WTC11 (cell line): Measurements from ENCODE around the gene NES.

Experiments
- CREB1 ChIP-seq: sonication (generic); formaldehyde crosslinking; IDR thresholded peaks from 2 replicates; pipeline ENCODE4 v1.8.0; 2023; ENCODE audit warnings: mild to moderate bottlenecking, missing genetic modification reagents
- SP1 ChIP-seq: sonication (generic); formaldehyde crosslinking; conservative IDR thresholded peaks from 2 replicates; pipeline ENCODE4 v1.8.1; 2022; ENCODE audit warnings: missing genetic modification reagents
- TP53 ChIP-seq: sonication (generic); formaldehyde crosslinking; IDR thresholded peaks from 2 replicates; pipeline ENCODE4 v1.8.1; 2023; ENCODE audit warnings: mild to moderate bottlenecking, missing genetic modification reagents
- TF ChIP-seq, protein P1 (sequence below): fragments of 200-600 bp; IDR thresholded peaks from 2 replicates; pipeline ENCODE4 v1.8.0; 2022; ENCODE audit warnings: antibody characterized with exemption
- TF ChIP-seq, protein P2 (sequence below): sonication (generic); formaldehyde crosslinking; IDR thresholded peaks from 2 replicates; pipeline ENCODE4 v1.8.1; 2023; ENCODE audit warnings: mild to moderate bottlenecking, moderate library complexity, missing genetic modification reagents

DNA sequence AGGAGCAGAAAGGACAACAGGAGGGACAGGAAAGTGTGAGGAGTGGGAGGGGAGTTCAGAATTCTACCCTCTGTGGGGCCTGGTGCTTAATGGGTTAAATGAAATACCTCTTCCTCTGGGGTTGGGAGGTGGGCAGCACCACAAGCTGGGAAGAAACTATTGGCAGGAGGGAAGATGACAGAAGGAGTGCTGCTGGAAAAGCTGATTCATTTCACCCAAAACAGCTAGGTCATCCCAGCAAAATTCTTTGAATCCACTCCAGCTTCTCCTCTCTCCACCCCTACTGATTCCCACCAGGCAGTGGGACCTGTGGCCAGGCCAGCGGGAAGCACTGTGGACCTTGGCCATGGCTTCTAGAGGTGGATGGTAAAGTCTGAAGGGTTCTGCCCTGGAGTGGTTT lies 22.5 kb downstream of the NES start:
- TF ChIP-seq CREB1 (no peak), SP1 (CRISPR knock-in tag) (no peak), TP53 (no peak)
- TF ChIP-seq, protein P1, sequence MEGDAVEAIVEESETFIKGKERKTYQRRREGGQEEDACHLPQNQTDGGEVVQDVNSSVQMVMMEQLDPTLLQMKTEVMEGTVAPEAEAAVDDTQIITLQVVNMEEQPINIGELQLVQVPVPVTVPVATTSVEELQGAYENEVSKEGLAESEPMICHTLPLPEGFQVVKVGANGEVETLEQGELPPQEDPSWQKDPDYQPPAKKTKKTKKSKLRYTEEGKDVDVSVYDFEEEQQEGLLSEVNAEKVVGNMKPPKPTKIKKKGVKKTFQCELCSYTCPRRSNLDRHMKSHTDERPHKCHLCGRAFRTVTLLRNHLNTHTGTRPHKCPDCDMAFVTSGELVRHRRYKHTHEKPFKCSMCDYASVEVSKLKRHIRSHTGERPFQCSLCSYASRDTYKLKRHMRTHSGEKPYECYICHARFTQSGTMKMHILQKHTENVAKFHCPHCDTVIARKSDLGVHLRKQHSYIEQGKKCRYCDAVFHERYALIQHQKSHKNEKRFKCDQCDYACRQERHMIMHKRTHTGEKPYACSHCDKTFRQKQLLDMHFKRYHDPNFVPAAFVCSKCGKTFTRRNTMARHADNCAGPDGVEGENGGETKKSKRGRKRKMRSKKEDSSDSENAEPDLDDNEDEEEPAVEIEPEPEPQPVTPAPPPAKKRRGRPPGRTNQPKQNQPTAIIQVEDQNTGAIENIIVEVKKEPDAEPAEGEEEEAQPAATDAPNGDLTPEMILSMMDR = no peak
- TF ChIP-seq, protein P2, sequence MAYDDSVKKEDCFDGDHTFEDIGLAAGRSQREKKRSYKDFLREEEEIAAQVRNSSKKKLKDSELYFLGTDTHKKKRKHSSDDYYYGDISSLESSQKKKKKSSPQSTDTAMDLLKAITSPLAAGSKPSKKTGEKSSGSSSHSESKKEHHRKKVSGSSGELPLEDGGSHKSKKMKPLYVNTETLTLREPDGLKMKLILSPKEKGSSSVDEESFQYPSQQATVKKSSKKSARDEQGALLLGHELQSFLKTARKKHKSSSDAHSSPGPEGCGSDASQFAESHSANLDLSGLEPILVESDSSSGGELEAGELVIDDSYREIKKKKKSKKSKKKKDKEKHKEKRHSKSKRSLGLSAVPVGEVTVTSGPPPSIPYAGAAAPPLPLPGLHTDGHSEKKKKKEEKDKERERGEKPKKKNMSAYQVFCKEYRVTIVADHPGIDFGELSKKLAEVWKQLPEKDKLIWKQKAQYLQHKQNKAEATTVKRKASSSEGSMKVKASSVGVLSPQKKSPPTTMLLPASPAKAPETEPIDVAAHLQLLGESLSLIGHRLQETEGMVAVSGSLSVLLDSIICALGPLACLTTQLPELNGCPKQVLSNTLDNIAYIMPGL (CRISPR knock-in tag) = no peak
